Stimulated activated CD4-positive, alpha-beta T cell treated with anti-CD3 and anti-CD28 coated beads, Interleukin-4, amount 100 ng/mL, for 24 hours (primary cell): Measurements from ENCODE around the gene IGF2R.
"Not testable (repeated sequence)": the region's sequence is repeated elsewhere in the genome, so short reads cannot be mapped to it uniquely, and the experiment has no call there.

Source experiments
- DNase-seq: peaks from one replicate; pipeline ENCODE4 v3.0.0-alpha.2; 2020

IGF2R gene

GRCh38 chr6:159952289-159953005, 16.4 kb upstream of the IGF2R start:
- DNase-seq, result no peak

GRCh38 chr6:159953091-159953601, 15.7 kb upstream of the IGF2R start:
- no peak for DNase-seq

GRCh38 chr6:159955945-159956361, 12.9 kb upstream of the IGF2R start:
- no peak for DNase-seq

GRCh38 chr6:159957071-159957673, 11.7 kb upstream of the IGF2R start:
- no peak for DNase-seq

- no peak for DNase-seq
Measured at GRCh38 chr6:159959165-159959975, 9.5 kb upstream of the IGF2R start.

GRCh38 chr6:159959976-159960384, 8.9 kb upstream of the IGF2R start:
- no peak for DNase-seq

GRCh38 chr6:159960485-159960884, 8.4 kb upstream of the IGF2R start:
- DNase-seq, result no peak

- DNase-seq, result no peak
Measured at GRCh38 chr6:159961528-159961927, 7.4 kb upstream of the IGF2R start.

GRCh38 chr6:159963111-159963510, 5.8 kb upstream of the IGF2R start:
- DNase-seq, result no peak

- DNase-seq, result no peak
Measured at GRCh38 chr6:159964046-159964445, 4.8 kb upstream of the IGF2R start.

- no peak for DNase-seq
Measured at GRCh38 chr6:159966339-159966738, 2.5 kb upstream of the IGF2R start.

- no peak for DNase-seq
Measured at GRCh38 chr6:159966981-159967380, 1.9 kb upstream of the IGF2R start.

GRCh38 chr6:159967621-159968020, 1.3 kb upstream of the IGF2R start:
- DNase-seq, result not testable (repeated sequence)

- peak; percentile 26 for DNase-seq
Measured at GRCh38 chr6:159969204-159969912, 476 bp downstream of the IGF2R start.

- peak; percentile 32 for DNase-seq
Measured at GRCh38 chr6:159969921-159970320, 1.0 kb downstream of the IGF2R start.

- DNase-seq, result no peak
Measured at GRCh38 chr6:159970659-159971063, 1.8 kb downstream of the IGF2R start.

GRCh38 chr6:159971341-159972178, 2.7 kb downstream of the IGF2R start:
- no peak for DNase-seq

- DNase-seq, result no peak
Measured at GRCh38 chr6:159972506-159973268, 3.8 kb downstream of the IGF2R start.

- DNase-seq, result no peak
Measured at GRCh38 chr6:159973406-159973805, 4.5 kb downstream of the IGF2R start.

GRCh38 chr6:159973951-159974350, 5.1 kb downstream of the IGF2R start:
- DNase-seq, result no peak

- DNase-seq, result no peak
Measured at GRCh38 chr6:159974932-159975331, 6.0 kb downstream of the IGF2R start.
